ENCODE data around the gene PTPRQ. TPM values are rescaled to one million over a fixed set of nuclear protein-coding genes. Genes with fewer than 3 reads are reported as not detected.

The PTPRQ gene
- total and polyA plus RNA-seq, 4 donors: 0.26 to 11.7 (median 1.4) TPM

DNA sequence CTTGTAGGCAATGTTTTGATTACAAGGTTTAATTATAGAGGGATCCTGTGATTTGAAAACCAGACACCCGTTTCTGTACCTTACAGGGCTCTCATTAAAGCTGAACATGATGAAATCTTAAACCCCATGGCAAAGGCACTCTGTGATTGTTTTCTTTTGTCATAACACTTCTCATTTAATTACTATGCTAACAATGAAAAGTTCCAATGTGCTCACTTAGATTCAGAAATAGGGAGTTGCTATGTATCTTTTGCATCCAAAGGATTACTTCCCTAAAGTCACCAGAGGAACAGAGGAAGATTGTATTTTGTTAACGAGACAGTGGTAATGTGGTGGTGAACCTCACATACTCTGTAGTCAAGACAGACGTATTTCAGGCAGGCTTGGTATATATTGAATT is 181.9 kb downstream of the PTPRQ start:
- no peak for TF ChIP-seq CTCF (IDR thresholded peaks at IDR 0.05; ENCODE audit: control extremely low read depth, extremely low read depth)
- no peaks in the 10 kb centered on the region for H3K4me1 ChIP-seq (ENCODE audit: control insufficient read depth in 5 of 5, insufficient read depth in 5 of 5, low read length in 5 of 5)
- H3K4me3 ChIP-seq: no peak overlapping the region
- no peaks in the 10 kb centered on the region for H3K27me3 ChIP-seq (ENCODE audit: control insufficient read depth in 3 of 3, insufficient read depth in 3 of 3, low read length in 2 of 3)
- ATAC-seq (ENCODE audit: insufficient read depth, low FRiP score) (no peak), DNase-seq (no peak)
- H3K9ac ChIP-seq (ENCODE audit: insufficient read depth in 1 of 2, low read length in 2 of 2): no peak overlapping the region
- H3K36me3 ChIP-seq (ENCODE audit: control insufficient read depth in 4 of 4, insufficient read depth in 4 of 4, low read length in 4 of 4): no peaks in the 10 kb centered on the region
- no peak overlapping the region for H3K27ac ChIP-seq (ENCODE audit: low read depth in 1 of 2, low read length in 1 of 2)
- no peaks in the 10 kb centered on the region for H3K9me3 ChIP-seq (ENCODE audit: control insufficient read depth in 4 of 4, insufficient read depth in 3 of 4, low read length in 3 of 4)
- 71 to 73% methylated on average over 3 of the region's 3 CpGs for WGBS, 2 donors

DNA sequence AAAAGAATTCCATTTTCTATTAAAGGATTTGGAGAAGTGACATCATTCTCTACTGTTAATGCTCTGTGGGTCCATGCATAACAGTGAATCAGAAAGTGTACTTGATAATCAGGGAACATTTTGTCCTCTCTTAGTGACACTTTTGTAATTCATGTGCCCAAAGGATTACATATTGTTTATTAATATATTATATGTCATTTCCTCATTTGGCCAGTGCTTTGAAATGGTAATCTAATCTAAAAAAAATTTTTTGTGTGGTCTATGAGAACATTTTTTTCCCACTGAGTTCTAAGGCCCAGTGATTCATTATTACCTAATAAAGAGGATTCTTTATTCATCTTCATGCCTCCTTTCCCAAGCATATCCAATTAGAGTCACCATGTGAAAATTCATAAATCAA is 183.7 kb downstream of the PTPRQ start:
- TF ChIP-seq CTCF (IDR thresholded peaks at IDR 0.05; ENCODE audit: control extremely low read depth, extremely low read depth): no peak
- DNase-seq (no peak), ATAC-seq (ENCODE audit: insufficient read depth, low FRiP score) (no peak)
- H3K4me3 ChIP-seq: no peak overlapping the region
- H3K27ac ChIP-seq (ENCODE audit: low read depth in 1 of 2, low read length in 1 of 2): no peak overlapping the region
- H3K4me1 ChIP-seq (ENCODE audit: control insufficient read depth in 5 of 5, insufficient read depth in 5 of 5, low read length in 5 of 5): no peaks in the 10 kb centered on the region
- no peaks in the 10 kb centered on the region for H3K9me3 ChIP-seq (ENCODE audit: control insufficient read depth in 4 of 4, insufficient read depth in 3 of 4, low read length in 3 of 4)
- H3K27me3 ChIP-seq (ENCODE audit: control insufficient read depth in 3 of 3, insufficient read depth in 3 of 3, low read length in 2 of 3): no peaks in the 10 kb centered on the region
- no peak overlapping the region for H3K9ac ChIP-seq (ENCODE audit: insufficient read depth in 1 of 2, low read length in 2 of 2)
- H3K36me3 ChIP-seq (ENCODE audit: control insufficient read depth in 4 of 4, insufficient read depth in 4 of 4, low read length in 4 of 4): no peaks in the 10 kb centered on the region

GRCh38 chr12:80632835-80633234 is 188.8 kb downstream of the PTPRQ start:
- WGBS, 2 donors: 38 to 46% methylated on average over 4 of the region's 4 CpGs
- TF ChIP-seq CTCF (IDR thresholded peaks at IDR 0.05; ENCODE audit: control extremely low read depth, extremely low read depth): no peak
- ATAC-seq (ENCODE audit: insufficient read depth, low FRiP score) (no peak), DNase-seq (peak in 2 of 3 donors; percentile 4 to 11)
- no peak overlapping the region for H3K9ac ChIP-seq (ENCODE audit: insufficient read depth in 1 of 2, low read length in 2 of 2)
- no peak overlapping the region for H3K4me3 ChIP-seq
- H3K9me3 ChIP-seq (ENCODE audit: control insufficient read depth in 4 of 4, insufficient read depth in 3 of 4, low read length in 3 of 4): no peaks in the 10 kb centered on the region
- H3K27ac ChIP-seq (ENCODE audit: low read depth in 1 of 2, low read length in 1 of 2): no peak overlapping the region
- no peaks in the 10 kb centered on the region for H3K36me3 ChIP-seq (ENCODE audit: control insufficient read depth in 4 of 4, insufficient read depth in 4 of 4, low read length in 4 of 4)
- H3K27me3 ChIP-seq (ENCODE audit: control insufficient read depth in 3 of 3, insufficient read depth in 3 of 3, low read length in 2 of 3): no peaks in the 10 kb centered on the region
- no peaks in the 10 kb centered on the region for H3K4me1 ChIP-seq (ENCODE audit: control insufficient read depth in 5 of 5, insufficient read depth in 5 of 5, low read length in 5 of 5)

DNA sequence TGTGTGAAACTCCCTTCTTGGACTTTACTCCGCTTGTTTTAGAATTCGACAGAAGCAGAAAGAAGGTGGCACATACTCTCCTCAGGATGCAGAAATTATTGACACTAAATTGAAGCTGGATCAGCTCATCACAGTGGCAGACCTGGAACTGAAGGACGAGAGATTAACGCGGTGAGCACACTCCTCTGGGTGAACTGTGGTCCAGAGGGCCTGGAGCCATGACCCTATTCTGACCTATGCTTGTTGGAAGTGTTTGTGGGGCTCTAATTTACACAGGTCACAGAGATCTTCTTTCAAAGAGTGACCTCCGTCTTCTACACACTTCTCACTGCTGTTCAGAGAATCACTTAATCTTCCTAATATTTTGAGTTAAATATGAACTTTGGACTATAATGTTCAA is 190.9 kb downstream of the PTPRQ start:
- Histone ChIP-seq H3K9ac (ENCODE audit: insufficient read depth in 1 of 2, low read length in 2 of 2) (no peak overlapping the region), H3K27me3 (ENCODE audit: control insufficient read depth in 3 of 3, insufficient read depth in 3 of 3, low read length in 2 of 3) (no peaks in the 10 kb centered on the region), H3K27ac (ENCODE audit: low read depth in 1 of 2, low read length in 1 of 2) (no peak overlapping the region), H3K4me3 (no peak overlapping the region), H3K9me3 (ENCODE audit: control insufficient read depth in 4 of 4, insufficient read depth in 3 of 4, low read length in 3 of 4) (no peaks in the 10 kb centered on the region), H3K4me1 (ENCODE audit: control insufficient read depth in 5 of 5, insufficient read depth in 5 of 5, low read length in 5 of 5) (no peaks in the 10 kb centered on the region), H3K36me3 (ENCODE audit: control insufficient read depth in 4 of 4, insufficient read depth in 4 of 4, low read length in 4 of 4) (no peaks in the 10 kb centered on the region)
- ATAC-seq (ENCODE audit: insufficient read depth, low FRiP score) (no peak), DNase-seq (no peak)
- WGBS, 2 donors: 78 to 83% methylated on average over 6 of the region's 6 CpGs
- no peak for TF ChIP-seq CTCF (IDR thresholded peaks at IDR 0.05; ENCODE audit: control extremely low read depth, extremely low read depth)
